Measurements from ENCODE around the gene AKR7A3.

AKR7A3 gene

DNA sequence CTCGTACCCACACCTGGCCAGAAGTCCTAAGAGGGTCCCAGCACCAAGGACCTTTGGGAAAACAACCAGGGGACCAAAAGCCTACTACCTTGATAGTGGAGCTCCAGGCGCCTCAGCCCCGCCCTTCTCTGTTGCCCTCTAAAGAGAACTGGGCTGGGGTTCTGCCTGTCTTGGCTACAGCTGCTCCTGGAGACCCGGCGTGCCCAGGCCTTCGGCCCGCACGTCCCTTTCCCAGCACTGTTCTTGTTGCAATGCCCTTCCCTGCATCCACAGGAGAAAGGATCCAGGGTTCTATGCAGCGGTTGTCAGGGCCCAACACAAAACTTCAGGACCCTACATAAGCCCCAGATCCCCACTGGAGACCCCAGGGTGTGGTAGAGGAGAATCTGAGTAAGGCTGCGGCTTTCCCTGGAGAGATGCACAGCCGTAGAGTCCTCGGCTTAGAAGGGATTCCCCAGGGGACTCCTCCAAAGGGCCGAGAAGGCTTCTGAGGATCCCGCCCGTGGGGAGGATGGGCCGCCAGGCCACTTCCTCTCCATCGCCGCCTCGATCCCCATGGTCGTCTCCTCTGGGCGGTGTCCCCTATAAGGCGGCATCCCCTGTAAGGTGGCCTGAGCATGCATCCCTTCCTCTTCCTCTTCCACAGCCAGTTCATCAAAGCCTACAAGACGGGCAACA is 35.6 kb upstream of the AKR7A3 start:
- Histone ChIP-seq H3K27me3 (ENCODE audit: control insufficient read depth, low read length) (no peaks in the 10 kb centered on the region), H3K4me2 (ENCODE audit: low read length) (no peak overlapping the region), H3K4me3 (ENCODE audit: low read length) (no peak overlapping the region), H3K4me1 (ENCODE audit: control insufficient read depth, low read length) (no peaks in the 10 kb centered on the region), H3K27ac (ENCODE audit: low read depth, low read length) (no peak overlapping the region), H3K9me2 (replicated peaks; ENCODE audit: control insufficient read depth, low read length) (no peaks in the 10 kb centered on the region), H3K9me3 (ENCODE audit: control insufficient read depth, insufficient read depth, low read length) (no peaks in the 10 kb centered on the region), H4K20me1 (ENCODE audit: control insufficient read depth, insufficient read depth, low read depth, low read length) (no peaks in the 10 kb centered on the region), H3K79me2 (ENCODE audit: control insufficient read depth, low read length) (no peaks in the 10 kb centered on the region), H3F3A (ENCODE audit: control insufficient read depth, insufficient read depth) (no peaks in the 10 kb centered on the region), H3K36me3 (ENCODE audit: control insufficient read depth, low read length) (no peaks in the 10 kb centered on the region; the same call in 1 of the 2 replicates)
- TF ChIP-seq, protein P1, sequence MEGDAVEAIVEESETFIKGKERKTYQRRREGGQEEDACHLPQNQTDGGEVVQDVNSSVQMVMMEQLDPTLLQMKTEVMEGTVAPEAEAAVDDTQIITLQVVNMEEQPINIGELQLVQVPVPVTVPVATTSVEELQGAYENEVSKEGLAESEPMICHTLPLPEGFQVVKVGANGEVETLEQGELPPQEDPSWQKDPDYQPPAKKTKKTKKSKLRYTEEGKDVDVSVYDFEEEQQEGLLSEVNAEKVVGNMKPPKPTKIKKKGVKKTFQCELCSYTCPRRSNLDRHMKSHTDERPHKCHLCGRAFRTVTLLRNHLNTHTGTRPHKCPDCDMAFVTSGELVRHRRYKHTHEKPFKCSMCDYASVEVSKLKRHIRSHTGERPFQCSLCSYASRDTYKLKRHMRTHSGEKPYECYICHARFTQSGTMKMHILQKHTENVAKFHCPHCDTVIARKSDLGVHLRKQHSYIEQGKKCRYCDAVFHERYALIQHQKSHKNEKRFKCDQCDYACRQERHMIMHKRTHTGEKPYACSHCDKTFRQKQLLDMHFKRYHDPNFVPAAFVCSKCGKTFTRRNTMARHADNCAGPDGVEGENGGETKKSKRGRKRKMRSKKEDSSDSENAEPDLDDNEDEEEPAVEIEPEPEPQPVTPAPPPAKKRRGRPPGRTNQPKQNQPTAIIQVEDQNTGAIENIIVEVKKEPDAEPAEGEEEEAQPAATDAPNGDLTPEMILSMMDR (IDR thresholded peaks at IDR 0.05; ENCODE audit: low read depth, low read length, poor library complexity, severe bottlenecking), result no peak
- no peak for TF ChIP-seq EZH2phosphoT487 (IDR thresholded peaks at IDR 0.05; ENCODE audit: borderline replicate concordance, low read length)

DNA sequence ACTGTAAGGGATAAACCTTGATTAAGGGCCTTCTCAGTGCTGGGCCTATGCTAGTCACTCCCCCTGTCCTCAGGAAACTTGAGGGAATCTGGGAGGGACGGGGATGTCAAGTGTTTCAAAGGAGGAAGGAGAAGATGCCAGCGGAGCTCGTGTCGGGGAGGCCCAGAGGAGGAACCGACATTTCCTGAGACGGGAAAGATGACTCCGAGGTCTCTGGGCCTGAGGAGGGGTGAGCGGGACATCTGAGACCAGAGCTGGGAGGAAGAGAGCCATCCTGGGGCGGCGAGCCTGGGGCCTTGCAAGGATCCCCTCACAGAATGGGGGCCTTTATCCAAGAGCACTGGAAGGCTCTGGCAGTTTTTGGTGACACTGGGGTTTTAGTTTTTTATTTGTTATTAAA is 33.9 kb upstream of the AKR7A3 start:
- H3F3A ChIP-seq (ENCODE audit: control insufficient read depth, insufficient read depth), result no peaks in the 10 kb centered on the region
- H3K9me2 ChIP-seq (replicated peaks; ENCODE audit: control insufficient read depth, low read length), result no peaks in the 10 kb centered on the region
- no peaks in the 10 kb centered on the region for H3K9me3 ChIP-seq (ENCODE audit: control insufficient read depth, insufficient read depth, low read length)
- TF ChIP-seq EZH2phosphoT487 (IDR thresholded peaks at IDR 0.05; ENCODE audit: borderline replicate concordance, low read length), result no peak
- TF ChIP-seq, protein P1 (IDR thresholded peaks at IDR 0.05; ENCODE audit: low read depth, low read length, poor library complexity, severe bottlenecking), result no peak
- H3K27ac ChIP-seq (ENCODE audit: low read depth, low read length), result no peak overlapping the region
- H3K4me1 ChIP-seq (ENCODE audit: control insufficient read depth, low read length), result peaks cover under 1% of the 10 kb centered on the region
- no peaks in the 10 kb centered on the region for H4K20me1 ChIP-seq (ENCODE audit: control insufficient read depth, insufficient read depth, low read depth, low read length)
- no peaks in the 10 kb centered on the region for H3K79me2 ChIP-seq (ENCODE audit: control insufficient read depth, low read length)
- no peak overlapping the region for H3K4me3 ChIP-seq (ENCODE audit: low read length)
- H3K4me2 ChIP-seq (ENCODE audit: low read length), result no peak overlapping the region
- peaks cover 8% of the 10 kb centered on the region for H3K36me3 ChIP-seq (ENCODE audit: control insufficient read depth, low read length)
- no peaks in the 10 kb centered on the region for H3K27me3 ChIP-seq (ENCODE audit: control insufficient read depth, low read length)

DNA sequence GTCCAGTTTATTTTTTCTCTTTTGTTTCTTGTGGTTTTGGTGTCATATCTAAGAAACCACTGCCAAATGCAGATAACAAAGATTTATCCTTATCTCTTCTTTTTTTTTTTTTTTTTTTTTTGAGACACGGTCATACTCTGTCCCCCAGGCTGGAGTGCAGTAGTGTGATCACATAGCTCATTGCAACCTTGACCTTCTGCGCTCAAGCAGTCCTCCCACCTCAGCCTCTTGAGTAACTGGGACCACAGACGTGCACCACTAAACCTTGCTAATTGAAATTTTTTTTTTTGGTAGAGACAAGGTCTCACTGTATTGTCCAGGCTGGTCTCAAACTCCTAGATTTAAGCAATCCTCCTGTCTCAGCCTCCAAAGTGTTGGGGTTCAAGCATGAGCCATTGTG is 32.5 kb upstream of the AKR7A3 start:
- H3K27ac ChIP-seq (ENCODE audit: low read depth, low read length), result no peak overlapping the region
- peaks cover 8% of the 10 kb centered on the region for H3K36me3 ChIP-seq (ENCODE audit: control insufficient read depth, low read length)
- H3K4me2 ChIP-seq (ENCODE audit: low read length), result no peak overlapping the region
- no peaks in the 10 kb centered on the region for H4K20me1 ChIP-seq (ENCODE audit: control insufficient read depth, insufficient read depth, low read depth, low read length)
- TF ChIP-seq, protein P1 (IDR thresholded peaks at IDR 0.05; ENCODE audit: low read depth, low read length, poor library complexity, severe bottlenecking), result no peak
- no peak for TF ChIP-seq EZH2phosphoT487 (IDR thresholded peaks at IDR 0.05; ENCODE audit: borderline replicate concordance, low read length)
- no peak overlapping the region for H3K4me3 ChIP-seq (ENCODE audit: low read length)
- peaks cover 15% of the 10 kb centered on the region for H3K4me1 ChIP-seq (ENCODE audit: control insufficient read depth, low read length)
- no peaks in the 10 kb centered on the region for H3K27me3 ChIP-seq (ENCODE audit: control insufficient read depth, low read length)
- H3K9me3 ChIP-seq (ENCODE audit: control insufficient read depth, insufficient read depth, low read length), result no peaks in the 10 kb centered on the region
- peaks cover 1% of the 10 kb centered on the region; the same call in 1 of the 2 replicates for H3F3A ChIP-seq (ENCODE audit: control insufficient read depth, insufficient read depth)
- H3K79me2 ChIP-seq (ENCODE audit: control insufficient read depth, low read length), result peaks cover 2% of the 10 kb centered on the region; the same call in 1 of the 2 replicates
- H3K9me2 ChIP-seq (replicated peaks; ENCODE audit: control insufficient read depth, low read length), result no peaks in the 10 kb centered on the region

Measured in DOHH2 (cell line).